ENCODE results near the gene CBARP.

Gene CBARP

GRCh38 chr19:1239796-1240737 is 2.3 kb upstream of the CBARP start:
- Histone ChIP-seq H3K36me3 (ENCODE audit: control insufficient read depth in 1 of 2, insufficient read depth in 2 of 2, low read length in 2 of 2) (no peaks in the 10 kb centered on the region), H3K4me3 (ENCODE audit: low read depth in 1 of 2, low read length in 2 of 2) (peak overlapping the region in 1 of 2 donors; percentile 40), H3K9me3 (ENCODE audit: control insufficient read depth in 1 of 2, low read length in 2 of 2) (no peaks in the 10 kb centered on the region), H3K4me1 (ENCODE audit: control insufficient read depth in 1 of 2, insufficient read depth in 2 of 2, low read length in 2 of 2) (peaks cover 9 to 62% of the 10 kb centered on the region in 2 donors), H3K27me3 (ENCODE audit: low read depth, low read length) (no peaks in the 10 kb centered on the region), H3K27ac (ENCODE audit: low read length) (no peak overlapping the region)

GRCh38 chr19:1239420-1239795 is 1.6 kb upstream of the CBARP start:
- Histone ChIP-seq H3K4me3 (ENCODE audit: low read depth in 1 of 2, low read length in 2 of 2) (peak overlapping the region in 1 of 2 donors; percentile 40), H3K9me3 (ENCODE audit: control insufficient read depth in 1 of 2, low read length in 2 of 2) (no peaks in the 10 kb centered on the region), H3K36me3 (ENCODE audit: control insufficient read depth in 1 of 2, insufficient read depth in 2 of 2, low read length in 2 of 2) (no peaks in the 10 kb centered on the region), H3K4me1 (ENCODE audit: control insufficient read depth in 1 of 2, insufficient read depth in 2 of 2, low read length in 2 of 2) (peaks cover 7 to 56% of the 10 kb centered on the region in 2 donors), H3K27me3 (ENCODE audit: low read depth, low read length) (no peaks in the 10 kb centered on the region), H3K27ac (ENCODE audit: low read length) (no peak overlapping the region)

GRCh38 chr19:1238369-1239303 is 831 bp upstream of the CBARP start:
- Histone ChIP-seq H3K4me3 (ENCODE audit: low read depth in 1 of 2, low read length in 2 of 2) (peak overlapping the region in 1 of 2 donors; percentile 56), H3K27ac (ENCODE audit: low read length) (no peak overlapping the region), H3K9me3 (ENCODE audit: control insufficient read depth in 1 of 2, low read length in 2 of 2) (no peaks in the 10 kb centered on the region), H3K27me3 (ENCODE audit: low read depth, low read length) (no peaks in the 10 kb centered on the region), H3K36me3 (ENCODE audit: control insufficient read depth in 1 of 2, insufficient read depth in 2 of 2, low read length in 2 of 2) (no peaks in the 10 kb centered on the region), H3K4me1 (ENCODE audit: control insufficient read depth in 1 of 2, insufficient read depth in 2 of 2, low read length in 2 of 2) (peaks cover 6 to 53% of the 10 kb centered on the region in 2 donors)

GRCh38 chr19:1237027-1237659 is 662 bp downstream of the CBARP start:
- Histone ChIP-seq H3K4me3 (ENCODE audit: low read depth in 1 of 2, low read length in 2 of 2) (peak overlapping the region in 1 of 2 donors; percentile 68), H3K27ac (ENCODE audit: low read length) (no peak overlapping the region), H3K27me3 (ENCODE audit: low read depth, low read length) (no peaks in the 10 kb centered on the region), H3K36me3 (ENCODE audit: control insufficient read depth in 1 of 2, insufficient read depth in 2 of 2, low read length in 2 of 2) (no peaks in the 10 kb centered on the region), H3K4me1 (ENCODE audit: control insufficient read depth in 1 of 2, insufficient read depth in 2 of 2, low read length in 2 of 2) (peaks cover 6 to 53% of the 10 kb centered on the region in 2 donors), H3K9me3 (ENCODE audit: control insufficient read depth in 1 of 2, low read length in 2 of 2) (no peaks in the 10 kb centered on the region)

GRCh38 chr19:1236576-1236975 is 1.2 kb downstream of the CBARP start:
- H3K27me3 ChIP-seq (ENCODE audit: low read depth, low read length), result no peaks in the 10 kb centered on the region
- H3K4me3 ChIP-seq (ENCODE audit: low read depth in 1 of 2, low read length in 2 of 2), result peak overlapping the region in 1 of 2 donors; percentile 68

GRCh38 chr19:1235625-1236538 is 1.9 kb downstream of the CBARP start:
- Histone ChIP-seq H3K4me3 (ENCODE audit: low read depth in 1 of 2, low read length in 2 of 2) (no peak overlapping the region), H3K4me1 (ENCODE audit: control insufficient read depth in 1 of 2, insufficient read depth in 2 of 2, low read length in 2 of 2) (peaks cover 6 to 51% of the 10 kb centered on the region in 2 donors), H3K36me3 (ENCODE audit: control insufficient read depth in 1 of 2, insufficient read depth in 2 of 2, low read length in 2 of 2) (no peaks in the 10 kb centered on the region), H3K27me3 (ENCODE audit: low read depth, low read length) (no peaks in the 10 kb centered on the region), H3K27ac (ENCODE audit: low read length) (no peak overlapping the region), H3K9me3 (ENCODE audit: control insufficient read depth in 1 of 2, low read length in 2 of 2) (no peaks in the 10 kb centered on the region)

More at GRCh38 chr19:1236576-1236975, 1.2 kb downstream of the CBARP start:
- peaks cover 6 to 56% of the 10 kb centered on the region in 2 donors for H3K4me1 ChIP-seq (ENCODE audit: control insufficient read depth in 1 of 2, insufficient read depth in 2 of 2, low read length in 2 of 2)
- H3K27ac ChIP-seq (ENCODE audit: low read length), result no peak overlapping the region
- no peaks in the 10 kb centered on the region for H3K36me3 ChIP-seq (ENCODE audit: control insufficient read depth in 1 of 2, insufficient read depth in 2 of 2, low read length in 2 of 2)
- no peaks in the 10 kb centered on the region for H3K9me3 ChIP-seq (ENCODE audit: control insufficient read depth in 1 of 2, low read length in 2 of 2)

- H3K27me3 ChIP-seq (ENCODE audit: low read depth, low read length), result no peaks in the 10 kb centered on the region
- no peak overlapping the region for H3K27ac ChIP-seq (ENCODE audit: low read length)
- peaks cover 6 to 48% of the 10 kb centered on the region in 2 donors for H3K4me1 ChIP-seq (ENCODE audit: control insufficient read depth in 1 of 2, insufficient read depth in 2 of 2, low read length in 2 of 2)
- no peaks in the 10 kb centered on the region for H3K36me3 ChIP-seq (ENCODE audit: control insufficient read depth in 1 of 2, insufficient read depth in 2 of 2, low read length in 2 of 2)
- no peaks in the 10 kb centered on the region for H3K9me3 ChIP-seq (ENCODE audit: control insufficient read depth in 1 of 2, low read length in 2 of 2)
- no peak overlapping the region for H3K4me3 ChIP-seq (ENCODE audit: low read depth in 1 of 2, low read length in 2 of 2)
Measured at GRCh38 chr19:1234955-1235380, 2.8 kb downstream of the CBARP start.

GRCh38 chr19:1234051-1234954 is 3.5 kb downstream of the CBARP start:
- Histone ChIP-seq H3K36me3 (ENCODE audit: control insufficient read depth in 1 of 2, insufficient read depth in 2 of 2, low read length in 2 of 2) (no peaks in the 10 kb centered on the region), H3K27me3 (ENCODE audit: low read depth, low read length) (no peaks in the 10 kb centered on the region), H3K27ac (ENCODE audit: low read length) (no peak overlapping the region), H3K4me3 (ENCODE audit: low read depth in 1 of 2, low read length in 2 of 2) (no peak overlapping the region), H3K4me1 (ENCODE audit: control insufficient read depth in 1 of 2, insufficient read depth in 2 of 2, low read length in 2 of 2) (peaks cover 6 to 48% of the 10 kb centered on the region in 2 donors), H3K9me3 (ENCODE audit: control insufficient read depth in 1 of 2, low read length in 2 of 2) (no peaks in the 10 kb centered on the region)

GRCh38 chr19:1233115-1233667 is 4.6 kb downstream of the CBARP start:
- no peak overlapping the region for H3K4me3 ChIP-seq (ENCODE audit: low read depth in 1 of 2, low read length in 2 of 2)
- peaks cover 4 to 41% of the 10 kb centered on the region in 2 donors for H3K4me1 ChIP-seq (ENCODE audit: control insufficient read depth in 1 of 2, insufficient read depth in 2 of 2, low read length in 2 of 2)
- no peak overlapping the region for H3K27ac ChIP-seq (ENCODE audit: low read length)
- H3K27me3 ChIP-seq (ENCODE audit: low read depth, low read length), result no peaks in the 10 kb centered on the region
- peaks cover 0 to 2% of the 10 kb centered on the region in 2 donors for H3K36me3 ChIP-seq (ENCODE audit: control insufficient read depth in 1 of 2, insufficient read depth in 2 of 2, low read length in 2 of 2)
- no peaks in the 10 kb centered on the region for H3K9me3 ChIP-seq (ENCODE audit: control insufficient read depth in 1 of 2, low read length in 2 of 2)

Measured in muscle layer of duodenum (tissue), 2 donors.